HepG2 (cell line): ENCODE results near the gene COL18A1. TPM values are rescaled to one million over a fixed set of nuclear protein-coding genes. Genes with fewer than 3 reads are reported as not detected.

Source experiments
- AGO2 ChIP-seq: fragments of 200-400 bp; formaldehyde crosslinking; optimal IDR thresholded peaks from 2 replicates; pipeline ENCODE3; 2017; ENCODE audit warnings: mild to moderate bottlenecking, low read depth, low read length, moderate library complexity
- BCL6 ChIP-seq: IDR thresholded peaks from 2 replicates; pipeline ENCODE4 v1.6.1; 2016; ENCODE audit warnings: missing genetic modification reagents, missing compliant biosample characterization
- BRCA1 ChIP-seq: sonication (generic); formaldehyde crosslinking; IDR thresholded peaks from 2 replicates; pipeline ENCODE4 v1.4.0; 2020; ENCODE audit warnings: missing genetic modification reagents
- FOXK1 ChIP-seq: sonication (generic); formaldehyde crosslinking; IDR thresholded peaks from 2 replicates; pipeline ENCODE4 v1.4.0; 2020; ENCODE audit warnings: low read depth, missing genetic modification reagents, borderline replicate concordance
- GPN1 ChIP-seq: sonication (generic); formaldehyde crosslinking; IDR thresholded peaks from 2 replicates; pipeline ENCODE4 v1.5.1; 2020; ENCODE audit warnings: missing genetic modification reagents, borderline replicate concordance
- KLF6 ChIP-seq: IDR thresholded peaks from 2 replicates; pipeline ENCODE4 v1.8.0; 2016; ENCODE audit warnings: missing biosample characterization, missing genetic modification reagents
- KLF9 ChIP-seq: IDR thresholded peaks from 2 replicates; pipeline ENCODE4 v1.6.1; 2016; ENCODE audit warnings: low read depth
- MATR3 ChIP-seq: sonication (generic); formaldehyde crosslinking; IDR thresholded peaks from 2 replicates; pipeline ENCODE4 v1.4.0; 2020; ENCODE audit warnings: missing genetic modification reagents
- NPAS2 ChIP-seq: sonication (generic); formaldehyde crosslinking; IDR thresholded peaks from 2 replicates; pipeline ENCODE4 v1.8.0; 2022; ENCODE audit warnings: mild to moderate bottlenecking, missing genetic modification reagents, borderline replicate concordance
- PPARG ChIP-seq: conservative IDR thresholded peaks from 2 replicates; pipeline ENCODE4 v1.6.1; 2016; ENCODE audit warnings: missing biosample characterization, missing genetic modification reagents
- REPIN1 ChIP-seq: sonication (generic); formaldehyde crosslinking; IDR thresholded peaks from 2 replicates; pipeline ENCODE4 v1.8.0; 2022; ENCODE audit warnings: missing genetic modification reagents, low read depth, mild to moderate bottlenecking, borderline replicate concordance
- REXO4 ChIP-seq: sonication (generic); formaldehyde crosslinking; IDR thresholded peaks from 2 replicates; pipeline ENCODE4 v1.8.0; 2022; ENCODE audit warnings: missing genetic modification reagents, mild to moderate bottlenecking, borderline replicate concordance
- SNAI1 ChIP-seq: sonication (generic); formaldehyde crosslinking; IDR thresholded peaks from 2 replicates; pipeline ENCODE4 v1.5.0; 2020; ENCODE audit warnings: mild to moderate bottlenecking, missing genetic modification reagents, borderline replicate concordance
- SP4 ChIP-seq: sonication (generic); formaldehyde crosslinking; IDR thresholded peaks from 2 replicates; pipeline ENCODE4 v1.8.1; 2023; ENCODE audit warnings: mild to moderate bottlenecking, missing genetic modification reagents
- SPEN ChIP-seq: sonication (generic); formaldehyde crosslinking; IDR thresholded peaks from 2 replicates; pipeline ENCODE4 v1.5.1; 2020; ENCODE audit warnings: low read depth, mild to moderate bottlenecking, missing genetic modification reagents
- TBX2 ChIP-seq: sonication (generic); formaldehyde crosslinking; IDR thresholded peaks from 2 replicates; pipeline ENCODE4 v1.5.0; 2020; ENCODE audit warnings: missing genetic modification reagents, mild to moderate bottlenecking, borderline replicate concordance
- U2AF1 ChIP-seq: fragments of 200-400 bp; formaldehyde crosslinking; optimal IDR thresholded peaks from 2 replicates; pipeline ENCODE3; 2017; ENCODE audit warnings: mild to moderate bottlenecking, low read depth, low read length
- ZNF235 ChIP-seq: sonication (generic); formaldehyde crosslinking; IDR thresholded peaks from 2 replicates; pipeline ENCODE4 v1.8.1; 2023; ENCODE audit warnings: mild to moderate bottlenecking, missing genetic modification reagents, borderline replicate concordance
- ZNF24 ChIP-seq: fragments of 450-650 bp; IDR thresholded peaks from 2 replicates; pipeline ENCODE4 v1.6.1; 2017; ENCODE audit warnings: antibody characterized with exemption, mild to moderate bottlenecking
- ZNF33A ChIP-seq: sonication (generic); formaldehyde crosslinking; IDR thresholded peaks from 2 replicates; pipeline ENCODE4 v1.5.1; 2020; ENCODE audit warnings: missing genetic modification reagents, mild to moderate bottlenecking, moderate library complexity, borderline replicate concordance
- ZNF362 ChIP-seq: sonication (generic); formaldehyde crosslinking; IDR thresholded peaks from 2 replicates; pipeline ENCODE4 v1.4.0; 2020; ENCODE audit warnings: missing genetic modification reagents, mild to moderate bottlenecking, borderline replicate concordance
- ZNF496 ChIP-seq: sonication (generic); formaldehyde crosslinking; IDR thresholded peaks from 2 replicates; pipeline ENCODE4 v1.8.1; 2023; ENCODE audit warnings: mild to moderate bottlenecking, moderate library complexity, missing genetic modification reagents; ENCODE audit not compliant: insufficient replicate concordance
- ZNF614 ChIP-seq: IDR thresholded peaks from 2 replicates; pipeline ENCODE4 v1.6.1; 2018; ENCODE audit warnings: missing biosample characterization, missing genetic modification reagents, inconsistent platforms, borderline replicate concordance
- ZNF737 ChIP-seq: sonication (generic); formaldehyde crosslinking; IDR thresholded peaks from 2 replicates; pipeline ENCODE4 v1.5.0; 2020; ENCODE audit warnings: missing genetic modification reagents, mild to moderate bottlenecking, borderline replicate concordance
- ZSCAN30 ChIP-seq: sonication (generic); formaldehyde crosslinking; IDR thresholded peaks from 2 replicates; pipeline ENCODE4 v1.5.0; 2020; ENCODE audit warnings: mild to moderate bottlenecking, missing genetic modification reagents
- polyA plus RNA-seq, 8 experiments: library from polyadenylated mRNA; depleted of rRNA in 3 of 8; stranded (reverse) in 7 of 8; unstranded in 1 of 8; fragments of >200 nt; fragmentation: Illumina TruSeq in 4 of 8; extraction: Trizol in 4 of 8; gene quantifications; 2 replicates each; pipeline versions ENCODE4 v1.2.1 to v1.2.3, GENCODE V29; 2011 to 2016; ENCODE audit warnings: low read depth in 4 of 8, missing spikeins in 1 of 8, mixed read lengths in 1 of 8; ENCODE audit not compliant: insufficient read depth in 1 of 8
- total RNA-seq, 5 experiments: library from RNA; depleted of rRNA; stranded (reverse); fragments of >200 nt; fragmentation: Illumina TruSeq; extraction: Trizol; gene quantifications; 2 replicates each; pipeline ENCODE4 v1.2.3, GENCODE V29; 2016; ENCODE audit warnings: low read depth in 1 of 5
- TF ChIP-seq, protein P1 (sequence below): sonication (generic); formaldehyde crosslinking; IDR thresholded peaks from 2 replicates; pipeline ENCODE4 v1.5.0; 2020; ENCODE audit warnings: missing genetic modification reagents, mild to moderate bottlenecking, borderline replicate concordance
- TF ChIP-seq, protein P2 (sequence below): IDR thresholded peaks from 2 replicates; pipeline ENCODE4 v1.6.1; 2012; ENCODE audit warnings: inconsistent platforms
- TF ChIP-seq, protein P3 (sequence below): sonication (generic); formaldehyde crosslinking; conservative IDR thresholded peaks from 2 replicates; pipeline ENCODE4 v1.8.0; 2022; ENCODE audit warnings: low read depth, missing genetic modification reagents

COL18A1 gene
- total and polyA plus RNA-seq, 2 of the 13 experiments (the other 11 are each of a cell fraction or from before 2014, with no cell fraction given): 79.0 to 102 TPM

DNA sequence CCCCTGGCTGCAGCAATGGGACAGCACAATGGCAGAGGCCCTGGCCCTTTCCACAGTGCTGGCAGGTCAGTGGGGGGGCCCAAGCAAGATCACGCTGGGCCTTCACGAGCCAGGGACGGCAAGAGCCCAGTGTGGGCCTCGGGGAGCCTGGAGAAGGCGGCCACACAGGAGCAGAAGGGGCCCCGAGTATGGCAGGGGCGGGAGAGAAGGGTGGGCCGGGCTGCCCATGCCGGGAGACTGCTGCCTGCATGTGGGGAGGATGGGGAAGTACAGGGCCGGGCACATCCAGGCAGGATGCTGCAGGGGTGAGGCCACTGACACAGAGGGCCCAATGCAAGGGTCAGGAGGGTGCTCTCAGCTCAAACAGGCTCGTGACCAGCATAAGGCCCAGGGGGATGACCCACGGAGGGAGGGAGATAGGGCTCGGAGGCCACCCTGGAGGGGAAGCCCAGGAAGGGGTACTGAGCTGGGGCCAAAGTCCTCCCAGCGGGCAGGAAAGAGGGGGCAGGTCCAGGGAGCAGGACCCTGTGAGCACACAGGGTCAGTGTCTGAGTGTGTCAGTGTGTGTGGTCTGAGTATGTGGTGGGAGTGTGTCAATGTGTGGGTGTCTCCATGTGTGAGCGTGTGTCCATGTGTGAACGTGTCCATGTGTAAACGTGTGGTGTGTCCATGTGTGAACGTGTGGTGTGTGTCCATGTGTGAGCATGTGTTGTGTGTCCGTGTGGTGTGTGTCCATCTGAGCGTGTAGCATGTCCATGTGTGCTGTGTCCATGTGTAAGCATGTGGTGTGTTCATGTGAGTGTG is 124.2 kb downstream of the COL18A1 start (continued):
- TF ChIP-seq NPAS2 (CRISPR knock-in tag) (no peak), BCL6 (CRISPR knock-in tag) (no peak), REPIN1 (no peak), SNAI1 (CRISPR knock-in tag) (no peak), GPN1 (CRISPR knock-in tag) (no peak), ZNF235 (no peak), U2AF1 (no peak), KLF6 (CRISPR knock-in tag) (no peak), BRCA1 (CRISPR knock-in tag) (no peak), SPEN (CRISPR knock-in tag) (peak; percentile 91), FOXK1 (CRISPR knock-in tag) (no peak), AGO2 (no peak), PPARG (no peak), ZSCAN30 (CRISPR knock-in tag) (no peak), SP4 (CRISPR knock-in tag) (peak; percentile 21; the same call in 1 of the 2 replicates), ZNF496 (CRISPR knock-in tag) (no peak), ZNF24 (no peak), ZNF362 (no peak), REXO4 (no peak), ZNF614 (CRISPR knock-in tag) (no peak), MATR3 (CRISPR knock-in tag) (no peak), ZNF737 (CRISPR knock-in tag) (no peak), ZNF33A (CRISPR knock-in tag) (no peak), TBX2 (CRISPR knock-in tag) (peak; percentile 58), KLF9 (no peak)
- TF ChIP-seq, protein P1, sequence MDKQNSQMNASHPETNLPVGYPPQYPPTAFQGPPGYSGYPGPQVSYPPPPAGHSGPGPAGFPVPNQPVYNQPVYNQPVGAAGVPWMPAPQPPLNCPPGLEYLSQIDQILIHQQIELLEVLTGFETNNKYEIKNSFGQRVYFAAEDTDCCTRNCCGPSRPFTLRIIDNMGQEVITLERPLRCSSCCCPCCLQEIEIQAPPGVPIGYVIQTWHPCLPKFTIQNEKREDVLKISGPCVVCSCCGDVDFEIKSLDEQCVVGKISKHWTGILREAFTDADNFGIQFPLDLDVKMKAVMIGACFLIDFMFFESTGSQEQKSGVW (CRISPR knock-in tag): no peak
- TF ChIP-seq, protein P2, sequence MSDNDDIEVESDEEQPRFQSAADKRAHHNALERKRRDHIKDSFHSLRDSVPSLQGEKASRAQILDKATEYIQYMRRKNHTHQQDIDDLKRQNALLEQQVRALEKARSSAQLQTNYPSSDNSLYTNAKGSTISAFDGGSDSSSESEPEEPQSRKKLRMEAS: peak; percentile 71
- TF ChIP-seq, protein P3, sequence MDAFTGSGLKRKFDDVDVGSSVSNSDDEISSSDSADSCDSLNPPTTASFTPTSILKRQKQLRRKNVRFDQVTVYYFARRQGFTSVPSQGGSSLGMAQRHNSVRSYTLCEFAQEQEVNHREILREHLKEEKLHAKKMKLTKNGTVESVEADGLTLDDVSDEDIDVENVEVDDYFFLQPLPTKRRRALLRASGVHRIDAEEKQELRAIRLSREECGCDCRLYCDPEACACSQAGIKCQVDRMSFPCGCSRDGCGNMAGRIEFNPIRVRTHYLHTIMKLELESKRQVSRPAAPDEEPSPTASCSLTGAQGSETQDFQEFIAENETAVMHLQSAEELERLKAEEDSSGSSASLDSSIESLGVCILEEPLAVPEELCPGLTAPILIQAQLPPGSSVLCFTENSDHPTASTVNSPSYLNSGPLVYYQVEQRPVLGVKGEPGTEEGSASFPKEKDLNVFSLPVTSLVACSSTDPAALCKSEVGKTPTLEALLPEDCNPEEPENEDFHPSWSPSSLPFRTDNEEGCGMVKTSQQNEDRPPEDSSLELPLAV (CRISPR knock-in tag): no peak
